Neural cell (in vitro differentiated cells): ENCODE measurements around the gene HSBP1. TPM values are rescaled to one million over a fixed set of nuclear protein-coding genes. Genes with fewer than 3 reads are reported as not detected.

Source experiments
- H2AFZ ChIP-seq: fragments of 200-600, 300-800 bp; sonication (generic), shearing (Covaris generic); 2 replicates; pipeline ENCODE4 v1.6.0; 2014; ENCODE audit warnings: low read depth, mild to moderate bottlenecking, antibody characterized with exemption, low read length, moderate library complexity
- H3F3A ChIP-seq: fragments of 200-600 bp; shearing (Covaris generic); 2 replicates; pipeline ENCODE4 v1.6.1; 2016; ENCODE audit warnings: mild to moderate bottlenecking, moderate library complexity, mixed read lengths, antibody characterized with exemption, low read length; ENCODE audit not compliant: insufficient read depth, poor library complexity, severe bottlenecking
- H3K27ac ChIP-seq: fragments of 200-600, 300-800 bp; sonication (generic), shearing (Covaris generic); 2 replicates; pipeline ENCODE4 v1.5.1; 2014; ENCODE audit warnings: mild to moderate bottlenecking, low read length, moderate library complexity
- H3K27me3 ChIP-seq: fragments of 300-800, 200-600 bp; sonication (generic), shearing (Covaris generic); 2 replicates; pipeline ENCODE4 v1.6.0; 2014; ENCODE audit warnings: mild to moderate bottlenecking, low read depth, low read length, moderate library complexity; ENCODE audit not compliant: insufficient read depth
- H3K36me3 ChIP-seq: fragments of 300-800, 200-600 bp; sonication (generic), shearing (Covaris generic); 2 replicates; pipeline ENCODE4 v1.5.1; 2014; ENCODE audit warnings: mild to moderate bottlenecking, antibody characterized with exemption, low read length, moderate library complexity; ENCODE audit not compliant: insufficient read depth
- H3K4me2 ChIP-seq: fragments of 300-800, 200-600 bp; sonication (generic), shearing (Covaris generic); 2 replicates; pipeline ENCODE4 v1.6.0; 2014; ENCODE audit warnings: mild to moderate bottlenecking, low read length
- H3K4me3 ChIP-seq: fragments of 300-800, 200-600 bp; sonication (generic), shearing (Covaris generic); 2 replicates; pipeline ENCODE4 v1.5.1; 2014; ENCODE audit warnings: mild to moderate bottlenecking, low read length, moderate library complexity
- H3K79me2 ChIP-seq: fragments of 200-600 bp; shearing (Covaris generic); replicated peaks from 2 replicates; pipeline ENCODE4 v1.6.0; 2014; ENCODE audit warnings: mild to moderate bottlenecking, low read length, moderate library complexity; ENCODE audit not compliant: insufficient read depth
- H3K9ac ChIP-seq: fragments of 300-800, 200-600 bp; sonication (generic), shearing (Covaris generic); 2 replicates; pipeline ENCODE4 v1.6.1; 2016; ENCODE audit warnings: mild to moderate bottlenecking, low read length, mixed read lengths
- H3K9me2 ChIP-seq: fragments of 200-600 bp; shearing (Covaris generic); 2 replicates; pipeline ENCODE4 v1.6.1; 2016; ENCODE audit warnings: mild to moderate bottlenecking, low read length, mixed read lengths; ENCODE audit not compliant: insufficient read depth
- H3K9me3 ChIP-seq: fragments of 200-600, 300-800 bp; sonication (generic), shearing (Covaris generic); 2 replicates; pipeline ENCODE4 v1.6.1; 2016; ENCODE audit warnings: mild to moderate bottlenecking, mixed run types, low read length, moderate library complexity, mixed read lengths
- H4K20me1 ChIP-seq: fragments of 200-600 bp; shearing (Covaris generic); 2 replicates; pipeline ENCODE4 v1.6.1; 2016; ENCODE audit warnings: mild to moderate bottlenecking, mixed run types; ENCODE audit not compliant: insufficient read depth
- CTCF ChIP-seq: fragments of 450-650 bp; IDR thresholded peaks from 2 replicates; pipeline ENCODE4 v1.5.1; 2014; ENCODE audit warnings: antibody characterized with exemption, mild to moderate bottlenecking, moderate library complexity; ENCODE audit not compliant: poor library complexity, severe bottlenecking
- EP300 ChIP-seq: fragments of 450-650 bp; conservative IDR thresholded peaks from 2 replicates; pipeline ENCODE4 v1.6.1; 2014; ENCODE audit warnings: antibody characterized with exemption, mild to moderate bottlenecking, moderate library complexity; ENCODE audit not compliant: poor library complexity, severe bottlenecking
- EZH2 ChIP-seq: fragments of 200-600, 300-800 bp; shearing (Covaris generic), sonication (generic); IDR thresholded peaks from 2 replicates; pipeline ENCODE4 v1.6.1; 2014; ENCODE audit warnings: antibody characterized with exemption, low read length, borderline replicate concordance, mild to moderate bottlenecking; ENCODE audit not compliant: insufficient read depth, poor library complexity, severe bottlenecking
- MXI1 ChIP-seq: fragments of 450-650 bp; conservative IDR thresholded peaks from 2 replicates; pipeline ENCODE4 v1.6.1; 2014; ENCODE audit warnings: antibody characterized with exemption, mild to moderate bottlenecking; ENCODE audit not compliant: poor library complexity, severe bottlenecking
- POLR2AphosphoS5 ChIP-seq: IDR thresholded peaks from 2 replicates; pipeline ENCODE4 v1.6.1; 2012
- RAD21 ChIP-seq: fragments of 450-650 bp; conservative IDR thresholded peaks from 2 replicates; pipeline ENCODE4 v1.6.1; 2014; ENCODE audit warnings: antibody characterized with exemption, mild to moderate bottlenecking, moderate library complexity
- REST ChIP-seq: IDR thresholded peaks from 2 replicates; pipeline ENCODE4 v1.6.1; 2012; ENCODE audit warnings: borderline replicate concordance
- SMC3 ChIP-seq: fragments of 450-650 bp; conservative IDR thresholded peaks from 2 replicates; pipeline ENCODE4 v1.6.1; 2014; ENCODE audit warnings: antibody characterized with exemption, mild to moderate bottlenecking, moderate library complexity; ENCODE audit not compliant: poor library complexity
- TAF1 ChIP-seq: IDR thresholded peaks from 2 replicates; pipeline ENCODE4 v1.6.1; 2012; ENCODE audit warnings: low read depth
- polyA plus RNA-seq: library from polyadenylated mRNA; depleted of rRNA; stranded (reverse); fragments of >200 nt; gene quantifications from 2 replicates; pipeline ENCODE4 v1.2.3, GENCODE V29; 2014

Gene HSBP1
- polyA plus RNA-seq, 1 donor from 2014 or later = 158 TPM

GRCh38 chr16:83768986-83769385 lies 38.8 kb upstream of the HSBP1 start:
- Histone ChIP-seq H2AFZ (no peak overlapping the region), H3F3A (no peaks in the 10 kb centered on the region), H3K9ac (no peak overlapping the region), H3K4me3 (no peak overlapping the region), H3K36me3 (no peaks in the 10 kb centered on the region), H3K4me2 (no peak overlapping the region), H3K27ac (no peak overlapping the region), H4K20me1 (no peaks in the 10 kb centered on the region), H3K27me3 (no peaks in the 10 kb centered on the region), H3K79me2 (no peaks in the 10 kb centered on the region), H3K9me3 (no peaks in the 10 kb centered on the region), H3K9me2 (no peaks in the 10 kb centered on the region)
- no peak for TF ChIP-seq TAF1
- TF ChIP-seq SMC3 = no peak
- no peak for TF ChIP-seq CTCF
- TF ChIP-seq EZH2 = no peak
- no peak for TF ChIP-seq MXI1
- no peak for TF ChIP-seq EP300
- TF ChIP-seq RAD21 = no peak
- TF ChIP-seq POLR2AphosphoS5 = no peak
- no peak for TF ChIP-seq REST

GRCh38 chr16:83769397-83770008 lies 38.3 kb upstream of the HSBP1 start:
- Histone ChIP-seq H3K36me3 (no peaks in the 10 kb centered on the region), H3K4me3 (no peak overlapping the region), H3K27me3 (no peaks in the 10 kb centered on the region), H3K4me2 (no peak overlapping the region), H3K9ac (no peak overlapping the region), H4K20me1 (no peaks in the 10 kb centered on the region), H3F3A (no peaks in the 10 kb centered on the region), H3K79me2 (no peaks in the 10 kb centered on the region), H2AFZ (no peak overlapping the region), H3K27ac (no peak overlapping the region), H3K9me3 (no peaks in the 10 kb centered on the region), H3K9me2 (no peaks in the 10 kb centered on the region)
- TF ChIP-seq POLR2AphosphoS5 = no peak
- no peak for TF ChIP-seq RAD21
- no peak for TF ChIP-seq CTCF
- TF ChIP-seq TAF1 = no peak
